ENCODE results near the gene ATP8B2.

The ATP8B2 gene

GRCh38 chr1:154295408-154296235, 29.7 kb upstream of the ATP8B2 start (continued):
- TF ChIP-seq ZNF518A (tag by site-specific recombination; conservative IDR thresholded peaks at IDR 0.05; ENCODE audit: low read depth) (peak; percentile 64; the same call in 1 of the 2 replicates), ZNF280D (tag by site-specific recombination; IDR thresholded peaks at IDR 0.05) (peak; percentile 99), ZNF140 (tag by site-specific recombination; IDR thresholded peaks at IDR 0.05) (no peak), ZNF362 (tag by site-specific recombination; IDR thresholded peaks at IDR 0.05) (peak; percentile 85), SETDB1 (IDR thresholded peaks at IDR 0.05; ENCODE audit: insufficient read length, low read length) (peak; percentile 96), ZNF626 (tag by site-specific recombination; IDR thresholded peaks at IDR 0.05) (peak; percentile 97), ZNF155 (tag by site-specific recombination; IDR thresholded peaks at IDR 0.05) (no peak)

GRCh38 chr1:154301582-154301981, 23.7 kb upstream of the ATP8B2 start:
- Histone ChIP-seq H3K36me3 (ENCODE audit: control insufficient read depth in 2 of 2, insufficient read depth in 1 of 2, low read length in 2 of 2) (no peaks in the 10 kb centered on the region), H3K4me3 (ENCODE audit: low read depth, low read length) (no peak overlapping the region), H3K27ac (ENCODE audit: extremely low read depth, low read depth, low read length) (no peak overlapping the region), H3K9me3 (ENCODE audit: control insufficient read depth, insufficient read depth, low read depth, low read length) (no peaks in the 10 kb centered on the region), H3K4me1 (ENCODE audit: control insufficient read depth, insufficient read depth, low read length) (no peaks in the 10 kb centered on the region)
- CTCF ChIA-PET = no interaction called here
- POLR2A ChIA-PET = interaction anchor here (0.7 kb wide), 1 partner anchor 98 kb away, joined by 3 read pairs; no protein-coding TSS in a partner anchor
- TF ChIP-seq ZNF223 (tag by site-specific recombination; IDR thresholded peaks at IDR 0.05) (no peak), ZNF404 (tag by site-specific recombination; IDR thresholded peaks at IDR 0.05) (no peak), ZSCAN30 (tag by site-specific recombination; IDR thresholded peaks at IDR 0.05) (no peak), ZNF354C (tag by site-specific recombination; IDR thresholded peaks at IDR 0.05; ENCODE audit: borderline replicate concordance, low read depth) (no peak), ZNF580 (tag by site-specific recombination; IDR thresholded peaks at IDR 0.05) (no peak), ZNF274 (IDR thresholded peaks at IDR 0.05; ENCODE audit: low read length) (no peak), ZNF274 (tag by site-specific recombination; IDR thresholded peaks at IDR 0.05; ENCODE audit: borderline replicate concordance) (no peak), ZNF398 (tag by site-specific recombination; IDR thresholded peaks at IDR 0.05) (no peak), MEIS1 (CRISPR knock-in tag; IDR thresholded peaks at IDR 0.05; ENCODE audit: borderline replicate concordance) (no peak), ZNF48 (tag by site-specific recombination; IDR thresholded peaks at IDR 0.05) (no peak), ZNF362 (tag by site-specific recombination; IDR thresholded peaks at IDR 0.05) (no peak), ZNF23 (tag by site-specific recombination; IDR thresholded peaks at IDR 0.05; ENCODE audit: borderline replicate concordance) (no peak), ZNF658 (tag by site-specific recombination; IDR thresholded peaks at IDR 0.05) (no peak), ZNF555 (tag by site-specific recombination; conservative IDR thresholded peaks at IDR 0.05) (no peak), ZNF302 (tag by site-specific recombination; IDR thresholded peaks at IDR 0.05; ENCODE audit: low read depth) (no peak), ZNF221 (tag by site-specific recombination; IDR thresholded peaks at IDR 0.05; ENCODE audit: borderline replicate concordance) (no peak), ZSCAN16 (tag by site-specific recombination; IDR thresholded peaks at IDR 0.05) (no peak)

Measured in HEK293 (cell line).